ENCODE measurements around the gene SLC38A9.

DNA sequence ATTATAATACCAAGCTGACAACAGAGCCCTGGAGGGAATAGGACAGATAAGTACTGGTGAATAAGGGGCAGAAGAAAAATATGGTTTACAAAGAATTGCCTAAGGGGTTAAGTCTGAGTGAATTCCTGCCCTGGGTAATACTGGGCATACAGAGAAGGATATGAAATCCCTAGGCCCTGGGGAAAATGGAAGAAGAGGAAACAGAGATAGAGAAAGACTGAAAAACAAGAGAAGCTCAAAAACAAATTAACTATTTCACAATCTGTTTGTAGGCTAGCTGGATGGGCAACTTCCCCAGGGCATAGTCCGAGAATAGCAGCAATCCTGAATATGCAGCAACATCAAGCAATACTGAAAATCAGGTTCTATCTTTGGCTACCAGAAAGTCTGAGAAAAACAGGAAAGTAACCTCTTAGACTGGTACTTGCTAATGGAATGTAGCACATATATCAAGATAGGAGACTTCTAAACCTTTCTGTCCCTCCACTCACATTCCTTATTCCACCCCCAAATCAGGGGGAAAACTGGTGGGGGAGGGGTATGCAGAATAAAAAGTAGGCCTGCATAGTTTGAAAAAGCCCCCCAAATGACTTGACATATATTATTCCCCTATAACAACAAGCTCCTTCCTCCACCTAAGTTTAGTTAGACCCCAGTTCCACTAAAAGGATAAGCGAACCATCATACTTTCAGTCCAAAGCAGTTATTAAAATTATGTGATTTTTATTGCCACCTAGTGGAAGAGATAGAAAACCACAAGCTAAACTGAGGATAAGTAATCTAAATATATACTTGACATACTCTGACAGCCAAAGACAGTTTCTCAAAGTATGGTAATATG, 20.6 kb downstream of the SLC38A9 start:
- TF ChIP-seq, protein P1, sequence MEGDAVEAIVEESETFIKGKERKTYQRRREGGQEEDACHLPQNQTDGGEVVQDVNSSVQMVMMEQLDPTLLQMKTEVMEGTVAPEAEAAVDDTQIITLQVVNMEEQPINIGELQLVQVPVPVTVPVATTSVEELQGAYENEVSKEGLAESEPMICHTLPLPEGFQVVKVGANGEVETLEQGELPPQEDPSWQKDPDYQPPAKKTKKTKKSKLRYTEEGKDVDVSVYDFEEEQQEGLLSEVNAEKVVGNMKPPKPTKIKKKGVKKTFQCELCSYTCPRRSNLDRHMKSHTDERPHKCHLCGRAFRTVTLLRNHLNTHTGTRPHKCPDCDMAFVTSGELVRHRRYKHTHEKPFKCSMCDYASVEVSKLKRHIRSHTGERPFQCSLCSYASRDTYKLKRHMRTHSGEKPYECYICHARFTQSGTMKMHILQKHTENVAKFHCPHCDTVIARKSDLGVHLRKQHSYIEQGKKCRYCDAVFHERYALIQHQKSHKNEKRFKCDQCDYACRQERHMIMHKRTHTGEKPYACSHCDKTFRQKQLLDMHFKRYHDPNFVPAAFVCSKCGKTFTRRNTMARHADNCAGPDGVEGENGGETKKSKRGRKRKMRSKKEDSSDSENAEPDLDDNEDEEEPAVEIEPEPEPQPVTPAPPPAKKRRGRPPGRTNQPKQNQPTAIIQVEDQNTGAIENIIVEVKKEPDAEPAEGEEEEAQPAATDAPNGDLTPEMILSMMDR (IDR thresholded peaks at IDR 0.05) = peak; percentile 41 to 81 (median 74)
- TF ChIP-seq POLR2A (IDR thresholded peaks at IDR 0.05) = no peak
